ENCODE results near the gene COQ7.

Gene COQ7

GRCh38 chr16:19068237-19068815 lies 912 bp downstream of the COQ7 start:
- Histone ChIP-seq H3K36me3 (ENCODE audit: low read length) (no peaks in the 10 kb centered on the region), H3K9me2 (replicated peaks; ENCODE audit: insufficient read depth, low read length) (no peaks in the 10 kb centered on the region), H2AFZ (ENCODE audit: low read depth, low read length, severe bottlenecking) (peak overlapping the region; percentile 87), H3K27ac (ENCODE audit: low read depth, low read length) (peak overlapping the region; percentile 96), H3K27me3 (ENCODE audit: low read length) (no peaks in the 10 kb centered on the region), H3K79me2 (ENCODE audit: insufficient read depth, low read length) (no peaks in the 10 kb centered on the region), H3F3A (ENCODE audit: insufficient read depth) (0 out of 2 replicates have a peak, but pooled peaks cover 4% of the 10 kb centered on the region), H3K9ac (ENCODE audit: low read length) (peak overlapping the region; percentile 94), H3K4me3 (ENCODE audit: insufficient read depth, low read length, poor library complexity, severe bottlenecking) (peak overlapping the region; percentile 91), H3K9me3 (ENCODE audit: insufficient read depth, low read length) (no peaks in the 10 kb centered on the region), H4K20me1 (ENCODE audit: low read depth, low read length) (no peaks in the 10 kb centered on the region), H3K4me2 (ENCODE audit: low read depth, low read length, poor library complexity, severe bottlenecking) (peak overlapping the region; percentile 73)
- TF ChIP-seq EZH2phosphoT487 (conservative IDR thresholded peaks at IDR 0.05; ENCODE audit: low read length) (no peak), CTCF (IDR thresholded peaks at IDR 0.05; ENCODE audit: insufficient read depth, low read length, poor library complexity, severe bottlenecking) (no peak)

GRCh38 chr16:19071811-19072777 lies 4.7 kb downstream of the COQ7 start:
- Histone ChIP-seq H3K27me3 (ENCODE audit: low read length) (no peaks in the 10 kb centered on the region), H3K36me3 (ENCODE audit: low read length) (no peaks in the 10 kb centered on the region), H3F3A (ENCODE audit: insufficient read depth) (0 out of 2 replicates have a peak, but pooled peaks cover 4% of the 10 kb centered on the region), H3K79me2 (ENCODE audit: insufficient read depth, low read length) (no peaks in the 10 kb centered on the region), H3K9me2 (replicated peaks; ENCODE audit: insufficient read depth, low read length) (no peaks in the 10 kb centered on the region), H3K4me3 (ENCODE audit: insufficient read depth, low read length, poor library complexity, severe bottlenecking) (no peak overlapping the region), H3K9me3 (ENCODE audit: insufficient read depth, low read length) (no peaks in the 10 kb centered on the region), H3K9ac (ENCODE audit: low read length) (no peak overlapping the region), H4K20me1 (ENCODE audit: low read depth, low read length) (no peaks in the 10 kb centered on the region), H3K4me2 (ENCODE audit: low read depth, low read length, poor library complexity, severe bottlenecking) (no peak overlapping the region), H3K27ac (ENCODE audit: low read depth, low read length) (no peak overlapping the region), H2AFZ (ENCODE audit: low read depth, low read length, severe bottlenecking) (no peak overlapping the region)
- TF ChIP-seq CTCF (IDR thresholded peaks at IDR 0.05; ENCODE audit: insufficient read depth, low read length, poor library complexity, severe bottlenecking): peak; percentile 58
- no peak for TF ChIP-seq EZH2phosphoT487 (conservative IDR thresholded peaks at IDR 0.05; ENCODE audit: low read length)

- no peak overlapping the region for H3K4me3 ChIP-seq (ENCODE audit: insufficient read depth, low read length, poor library complexity, severe bottlenecking)
- TF ChIP-seq CTCF (IDR thresholded peaks at IDR 0.05; ENCODE audit: insufficient read depth, low read length, poor library complexity, severe bottlenecking): no peak
- TF ChIP-seq EZH2phosphoT487 (conservative IDR thresholded peaks at IDR 0.05; ENCODE audit: low read length): no peak
- no peaks in the 10 kb centered on the region for H3K36me3 ChIP-seq (ENCODE audit: low read length)
- no peak overlapping the region for H2AFZ ChIP-seq (ENCODE audit: low read depth, low read length, severe bottlenecking)
- H3K79me2 ChIP-seq (ENCODE audit: insufficient read depth, low read length): no peaks in the 10 kb centered on the region
- no peaks in the 10 kb centered on the region for H4K20me1 ChIP-seq (ENCODE audit: low read depth, low read length)
- no peaks in the 10 kb centered on the region for H3K9me3 ChIP-seq (ENCODE audit: insufficient read depth, low read length)
- H3K27ac ChIP-seq (ENCODE audit: low read depth, low read length): no peak overlapping the region
- H3K27me3 ChIP-seq (ENCODE audit: low read length): no peaks in the 10 kb centered on the region
- H3K9me2 ChIP-seq (replicated peaks; ENCODE audit: insufficient read depth, low read length): no peaks in the 10 kb centered on the region
- no peak overlapping the region for H3K4me2 ChIP-seq (ENCODE audit: low read depth, low read length, poor library complexity, severe bottlenecking)
- H3K9ac ChIP-seq (ENCODE audit: low read length): no peak overlapping the region
- 0 out of 2 replicates have a peak, but pooled peaks cover 4% of the 10 kb centered on the region for H3F3A ChIP-seq (ENCODE audit: insufficient read depth)
Observed at GRCh38 chr16:19073344-19073743, 5.9 kb downstream of the COQ7 start.
